Measurements from ENCODE around the gene NIPAL3. TPM values are rescaled to one million over a fixed set of nuclear protein-coding genes. Genes with fewer than 3 reads are reported as not detected.
A peak's percentile ranks its signal among the peaks of the same experiment; 100 is the strongest.

The NIPAL3 gene
- total RNA-seq, 1 experiment from 2014 or later: 7.7 TPM

DNA sequence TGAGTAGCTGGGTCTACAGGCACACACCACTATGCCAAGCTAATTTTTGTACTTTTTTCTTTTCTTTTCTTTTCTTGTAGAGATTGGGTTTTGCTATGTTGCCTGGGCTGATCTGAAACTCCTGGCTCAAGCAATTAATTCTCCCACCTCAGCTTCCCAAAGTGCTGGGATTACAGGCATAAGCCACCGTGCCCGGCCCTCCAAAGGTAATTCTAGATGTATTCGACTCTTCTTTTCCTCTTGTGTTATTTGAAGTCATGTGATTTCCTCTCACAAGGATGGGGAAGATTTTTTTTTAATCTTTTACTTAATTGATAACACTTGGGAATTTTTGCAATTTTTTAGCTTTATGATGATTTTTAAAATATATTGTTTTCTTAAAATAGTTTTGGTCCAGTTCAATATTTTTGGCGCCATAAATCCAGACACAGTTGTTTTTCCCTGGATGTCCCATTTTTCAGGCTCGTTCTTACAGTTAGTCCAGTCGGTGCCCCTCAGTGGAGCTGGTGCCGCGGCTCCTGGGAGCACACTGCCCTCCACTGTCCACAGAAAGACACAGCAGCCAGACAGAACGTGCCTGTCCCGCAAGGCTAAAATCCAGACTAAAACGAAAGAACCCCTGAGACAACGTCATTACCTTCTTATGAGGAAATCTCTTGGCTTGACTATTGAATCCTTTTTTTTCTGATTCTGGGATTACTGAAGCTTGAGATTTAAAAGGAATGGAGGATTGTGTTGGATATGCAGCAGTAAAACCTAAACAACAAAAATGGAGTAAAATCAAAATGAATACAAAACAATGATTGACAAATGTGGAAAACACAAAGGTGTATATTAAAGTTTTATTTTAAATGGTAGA is 24.4 kb upstream of the NIPAL3 start:
- Histone ChIP-seq H4K20me1 (ENCODE audit: control insufficient read depth, insufficient read depth, insufficient read length) (no peaks in the 10 kb centered on the region), H3K23ac (ENCODE audit: insufficient read length, low read depth, low read length) (no peak overlapping the region), H3K14ac (ENCODE audit: insufficient read depth, low read length) (no peak overlapping the region), H2BK15ac (ENCODE audit: low read depth, low read length) (no peak overlapping the region), H3K4me1 (ENCODE audit: insufficient read depth, low read length) (0 out of 2 replicates have a peak, but pooled peaks cover 5% of the 10 kb centered on the region), H3K27me3 (ENCODE audit: insufficient read depth, low read length) (no peaks in the 10 kb centered on the region), H3K9ac (ENCODE audit: extremely low read depth, insufficient read length, low read length) (no peak overlapping the region), H4K91ac (ENCODE audit: insufficient read length, low read depth, low read length) (no peak overlapping the region), H4K8ac (replicated peaks; ENCODE audit: insufficient read length, low read depth, low read length) (no peak overlapping the region), H3K56ac (ENCODE audit: insufficient read length, low read depth, low read length) (no peak overlapping the region), H3K4me2 (ENCODE audit: insufficient read depth, insufficient read length, low read length) (no peak overlapping the region), H3T11ph (ENCODE audit: low read length) (no peak overlapping the region), H3K18ac (ENCODE audit: insufficient read length, low read depth, low read length) (no peak overlapping the region), H3K27ac (ENCODE audit: insufficient read length, low read depth, low read length) (no peak overlapping the region), H2BK20ac (ENCODE audit: low read depth, low read length, poor library complexity, severe bottlenecking) (no peak overlapping the region), H3K79me2 (ENCODE audit: insufficient read depth, low read length) (no peaks in the 10 kb centered on the region), H2AFZ (ENCODE audit: low read length) (no peak overlapping the region), H4K5ac (ENCODE audit: insufficient read length, low read depth, low read length) (no peak overlapping the region), H3K79me1 (ENCODE audit: insufficient read depth, low read depth, low read length, poor library complexity, severe bottlenecking) (no peaks in the 10 kb centered on the region), H3K9me3 (ENCODE audit: control insufficient read depth, low read depth, low read length) (no peaks in the 10 kb centered on the region), H3K4ac (ENCODE audit: low read depth, low read length) (no peak overlapping the region), H2BK5ac (ENCODE audit: insufficient read length, low read length) (no peak overlapping the region), H2BK12ac (ENCODE audit: insufficient read length, low read depth, low read length) (no peak overlapping the region), H2BK120ac (ENCODE audit: low read depth, low read length, poor library complexity, severe bottlenecking) (no peak overlapping the region), H2AK5ac (ENCODE audit: insufficient read length, low read length) (no peak overlapping the region), H3K23me2 (ENCODE audit: insufficient read length, low read depth, low read length, poor library complexity, severe bottlenecking) (no peaks in the 10 kb centered on the region)
- Mint-ChIP-seq H3K27ac (peak overlapping the region in 1 of 3 experiments; percentile 55; a peak in 1 of 7 replicates), H3K4me1 (peaks cover 31 to 33% of the 10 kb centered on the region in 2 experiments), H3K27me3 (ENCODE audit: low read depth) (no peaks in the 10 kb centered on the region), H3K4me3 (no peak overlapping the region), H3K9me3 (no peaks in the 10 kb centered on the region), H3K36me3 (ENCODE audit: insufficient read depth in 1 of 3, low read depth in 3 of 3) (peaks cover 0 to 27% (median 7%) of the 10 kb centered on the region in 3 experiments; a peak in 4 of 7 replicates)
- TF ChIP-seq, protein P1, sequence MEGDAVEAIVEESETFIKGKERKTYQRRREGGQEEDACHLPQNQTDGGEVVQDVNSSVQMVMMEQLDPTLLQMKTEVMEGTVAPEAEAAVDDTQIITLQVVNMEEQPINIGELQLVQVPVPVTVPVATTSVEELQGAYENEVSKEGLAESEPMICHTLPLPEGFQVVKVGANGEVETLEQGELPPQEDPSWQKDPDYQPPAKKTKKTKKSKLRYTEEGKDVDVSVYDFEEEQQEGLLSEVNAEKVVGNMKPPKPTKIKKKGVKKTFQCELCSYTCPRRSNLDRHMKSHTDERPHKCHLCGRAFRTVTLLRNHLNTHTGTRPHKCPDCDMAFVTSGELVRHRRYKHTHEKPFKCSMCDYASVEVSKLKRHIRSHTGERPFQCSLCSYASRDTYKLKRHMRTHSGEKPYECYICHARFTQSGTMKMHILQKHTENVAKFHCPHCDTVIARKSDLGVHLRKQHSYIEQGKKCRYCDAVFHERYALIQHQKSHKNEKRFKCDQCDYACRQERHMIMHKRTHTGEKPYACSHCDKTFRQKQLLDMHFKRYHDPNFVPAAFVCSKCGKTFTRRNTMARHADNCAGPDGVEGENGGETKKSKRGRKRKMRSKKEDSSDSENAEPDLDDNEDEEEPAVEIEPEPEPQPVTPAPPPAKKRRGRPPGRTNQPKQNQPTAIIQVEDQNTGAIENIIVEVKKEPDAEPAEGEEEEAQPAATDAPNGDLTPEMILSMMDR (conservative IDR thresholded peaks at IDR 0.05): peak; percentile 93
- WGBS (ENCODE audit: extremely low coverage, insufficient read length, low lambda C conversion rate): no CpG with 5 or more reads among the region's 12 CpGs
- DNase-seq: peak; percentile 80

Measured in H9 (cell line).